ENCODE results near the gene BCKDK. TPM values are rescaled to one million over a fixed set of nuclear protein-coding genes. Genes with fewer than 3 reads are reported as not detected.
"Not testable (repeated sequence)": the region's sequence is repeated elsewhere in the genome, so short reads cannot be mapped to it uniquely, and the experiment has no call there.

The BCKDK gene
- total RNA-seq, 1 experiment from 2014 or later, result 31.2 TPM

DNA sequence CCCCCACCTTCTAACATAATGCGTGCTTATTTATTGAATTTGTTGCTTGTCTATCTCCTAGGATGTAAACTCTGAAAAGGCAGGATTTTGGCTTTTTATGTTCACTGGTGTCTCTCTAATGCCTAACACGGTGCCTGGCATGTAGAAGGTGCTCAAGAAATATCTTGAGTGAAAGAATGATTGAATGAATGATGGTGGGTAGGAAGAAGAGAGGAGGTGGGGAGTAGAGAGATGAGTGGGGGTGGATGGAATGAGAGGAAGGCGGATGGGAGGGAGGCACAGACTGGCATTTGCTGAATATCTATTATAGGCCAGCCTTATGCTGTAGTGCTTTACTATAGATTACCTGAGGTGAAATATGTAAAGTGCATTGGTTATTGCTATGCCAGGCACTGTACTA lies 39.4 kb downstream of the BCKDK start:
- H3K27me3 ChIP-seq, result no peaks in the 10 kb centered on the region; the same call in 1 of the 2 replicates
- DNase-seq, result no peak
- no peak overlapping the region for H3K27ac ChIP-seq
- H3K9me3 ChIP-seq (replicated peaks), result no peaks in the 10 kb centered on the region
- no peak overlapping the region for H3K4me3 ChIP-seq
- no peaks in the 10 kb centered on the region for H3K36me3 ChIP-seq
- no peaks in the 10 kb centered on the region for H3K4me1 ChIP-seq

DNA sequence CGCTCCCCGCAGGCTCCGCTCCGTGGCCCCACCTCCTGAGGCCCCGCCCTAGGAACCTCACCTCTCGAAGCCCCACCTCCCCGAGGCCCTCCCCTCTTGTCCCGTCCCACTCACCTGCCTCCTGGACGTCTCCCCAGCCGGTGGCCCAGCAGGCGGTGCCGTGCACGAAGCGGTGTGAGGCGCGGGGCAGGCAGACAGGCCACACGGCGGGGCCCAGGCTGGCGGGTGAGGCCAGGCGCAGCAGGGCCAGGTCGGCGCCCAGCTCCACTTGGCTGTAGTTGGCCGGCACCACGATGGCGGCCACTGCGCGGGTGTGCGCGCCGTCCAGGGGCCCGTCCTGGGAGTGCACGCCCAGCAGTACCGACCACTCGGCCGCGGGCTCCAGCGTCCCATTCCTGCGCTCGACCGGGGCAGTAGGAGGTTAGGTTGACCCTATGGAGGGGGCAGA lies 40.1 kb downstream of the BCKDK start:
- no peaks in the 10 kb centered on the region for H3K9me3 ChIP-seq (replicated peaks)
- no peaks in the 10 kb centered on the region for H3K4me1 ChIP-seq
- no peak for DNase-seq
- H3K36me3 ChIP-seq, result no peaks in the 10 kb centered on the region
- H3K27ac ChIP-seq, result no peak overlapping the region
- no peak overlapping the region for H3K4me3 ChIP-seq
- H3K27me3 ChIP-seq, result no peaks in the 10 kb centered on the region; the same call in 1 of the 2 replicates

DNA sequence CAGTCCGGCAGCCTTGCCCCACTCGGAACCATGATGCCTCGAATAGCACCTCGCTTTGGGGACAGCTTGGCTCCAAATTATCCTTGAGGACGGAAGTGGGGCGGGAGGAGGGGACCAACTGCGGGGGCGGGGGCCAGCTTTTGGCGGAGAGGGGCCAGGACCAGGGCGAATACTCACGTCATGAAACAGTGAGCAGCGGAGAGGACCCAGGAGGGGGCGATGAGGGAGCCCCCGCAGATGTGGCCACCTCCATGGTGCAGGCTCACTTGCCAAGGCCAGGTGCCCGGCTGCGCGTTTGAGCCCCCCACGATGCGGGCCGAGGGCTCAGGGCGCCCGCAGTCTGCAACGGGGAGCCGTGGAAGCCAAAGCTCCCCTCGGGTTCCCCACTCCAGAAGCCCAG lies 40.7 kb downstream of the BCKDK start:
- Histone ChIP-seq H3K4me1 (no peaks in the 10 kb centered on the region), H3K27ac (no peak overlapping the region), H3K27me3 (no peaks in the 10 kb centered on the region; the same call in 1 of the 2 replicates), H3K36me3 (no peaks in the 10 kb centered on the region), H3K4me3 (no peak overlapping the region), H3K9me3 (replicated peaks) (no peaks in the 10 kb centered on the region)
- no peak for DNase-seq

DNA sequence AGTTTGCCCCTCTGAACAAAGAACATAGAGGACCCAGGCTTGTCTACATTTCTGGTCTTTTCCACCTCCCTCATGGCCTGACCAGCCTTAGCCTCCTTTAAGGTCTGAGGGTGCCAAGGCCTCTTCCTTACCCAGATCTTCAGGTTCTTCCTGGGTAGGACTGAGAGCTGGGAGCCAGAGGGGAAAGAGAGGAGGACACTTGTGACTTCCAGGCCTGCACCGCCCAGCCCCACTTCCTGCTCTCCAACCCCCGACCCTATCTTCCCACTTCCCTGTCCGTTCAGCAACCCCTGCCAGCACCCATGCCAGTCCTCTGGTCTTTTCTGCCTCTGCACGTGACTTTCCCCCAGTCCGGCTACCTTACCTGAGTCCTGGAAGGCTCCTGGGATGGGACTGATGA lies 41.1 kb downstream of the BCKDK start:
- Histone ChIP-seq H3K27ac (no peak overlapping the region), H3K27me3 (no peaks in the 10 kb centered on the region; the same call in 1 of the 2 replicates), H3K4me3 (no peak overlapping the region), H3K4me1 (no peaks in the 10 kb centered on the region), H3K9me3 (replicated peaks) (no peaks in the 10 kb centered on the region), H3K36me3 (no peaks in the 10 kb centered on the region)
- no peak for DNase-seq

DNA sequence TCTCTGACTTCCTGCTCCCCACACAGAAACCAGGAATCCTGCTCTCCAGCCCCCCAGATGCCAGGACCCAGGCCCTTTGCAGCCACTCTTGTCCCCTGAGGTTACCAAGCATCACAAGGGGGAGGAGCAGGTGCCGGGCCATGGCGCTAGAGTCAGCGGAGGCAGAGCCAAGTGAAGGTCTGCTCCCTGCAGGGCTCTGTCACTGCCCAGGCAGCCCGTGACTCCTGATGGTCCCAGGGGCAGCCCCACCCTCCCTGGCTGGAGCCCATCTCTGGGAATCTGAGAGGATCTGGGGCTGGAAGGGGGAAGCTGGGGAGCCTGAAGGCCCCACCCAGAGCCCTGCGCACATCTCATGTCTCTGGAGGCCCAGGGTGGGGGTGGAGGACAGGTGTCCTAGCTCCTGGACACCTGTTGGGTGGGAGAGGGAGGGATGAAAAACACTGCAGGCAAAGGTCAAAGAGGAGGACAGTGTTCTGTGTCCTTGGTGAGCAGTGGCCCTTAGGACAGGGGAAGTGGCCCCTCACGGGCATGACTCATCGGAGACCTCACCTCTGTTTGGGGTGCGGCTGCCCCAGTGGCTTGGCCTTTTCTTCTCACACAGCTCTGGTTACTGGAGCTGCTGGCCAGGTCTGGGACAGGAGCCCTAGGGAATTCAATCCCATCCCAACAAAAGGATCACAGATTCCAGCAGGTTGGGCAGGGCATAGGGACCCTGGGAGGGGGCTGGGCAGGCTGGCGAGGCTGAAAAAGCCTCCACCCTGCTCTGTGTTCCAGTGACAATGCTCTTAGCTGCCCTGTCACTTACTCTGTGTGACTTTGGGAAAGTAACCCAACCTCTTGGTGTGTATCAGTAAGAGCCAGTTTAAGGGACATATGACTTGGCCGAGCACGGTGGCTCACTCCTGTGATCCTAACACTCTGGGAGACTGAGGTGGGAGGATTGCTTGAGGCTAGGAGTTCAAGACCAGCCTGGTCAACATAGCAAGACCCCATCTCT lies 42.0 kb downstream of the BCKDK start, which contains the start of gene PRSS36:
PRSS36 (minus strand) TSS at position 173 of the 997 bp plus-strand sequence; CDS start at position 142, 31 bp downstream.
- DNase-seq, result no peak
- no peak within 1 kb of the TSS for H3K4me3 ChIP-seq
- H3K9me3 ChIP-seq (replicated peaks), result no peaks in the 10 kb centered on the region
- H3K27ac ChIP-seq, result no peak within 1 kb of the TSS
- H3K27me3 ChIP-seq, result no peaks in the 10 kb centered on the region; the same call in 1 of the 2 replicates
- no peaks in the 10 kb centered on the region for H3K36me3 ChIP-seq
- no peaks in the 10 kb centered on the region for H3K4me1 ChIP-seq

DNA sequence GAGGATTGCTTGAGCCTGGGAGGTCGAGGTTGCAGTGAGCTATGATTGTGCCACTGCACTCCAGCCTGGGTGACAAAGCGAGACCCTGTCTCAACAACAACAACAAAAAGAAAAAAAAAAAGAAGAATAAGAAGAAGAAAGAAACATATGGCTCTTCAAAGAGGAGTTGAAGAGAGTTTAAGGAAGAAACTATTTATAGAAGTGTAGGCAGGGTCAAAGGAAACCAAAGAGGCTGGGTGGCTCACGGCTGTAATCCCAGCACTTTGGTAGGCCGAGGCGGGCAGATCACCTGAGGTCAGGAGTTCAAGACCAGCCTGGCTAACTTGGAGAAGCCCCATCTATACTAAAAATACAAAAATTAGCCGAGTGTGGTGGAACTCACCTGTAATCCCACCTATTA lies 42.8 kb downstream of the BCKDK start:
- H3K27me3 ChIP-seq, H3K4me1 ChIP-seq: not testable (repeated sequence)

DNA sequence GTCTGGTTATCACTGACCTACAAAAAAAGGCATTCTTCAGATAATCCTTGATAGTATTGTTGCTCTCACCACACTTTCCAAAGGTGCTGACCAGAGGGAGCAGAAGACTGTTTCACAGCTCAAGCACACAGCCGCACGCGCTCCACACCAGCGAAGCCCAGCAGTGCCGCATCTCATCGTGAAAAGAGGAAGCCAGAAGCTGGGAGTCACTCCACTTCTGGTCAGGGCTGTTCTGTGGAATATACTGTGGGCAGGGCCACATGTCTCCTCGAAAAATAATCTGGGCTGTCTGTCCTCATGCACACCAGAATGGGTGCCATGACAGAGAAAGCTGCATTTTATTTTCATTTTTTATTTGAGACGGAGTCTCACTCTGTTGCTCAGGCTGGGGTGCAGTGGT lies 49.0 kb downstream of the BCKDK start:
- H3K9me3 ChIP-seq (replicated peaks), result no peaks in the 10 kb centered on the region
- no peaks in the 10 kb centered on the region for H3K36me3 ChIP-seq
- H3K4me3 ChIP-seq, result no peak overlapping the region
- H3K4me1 ChIP-seq, result no peaks in the 10 kb centered on the region
- no peak for DNase-seq
- H3K27me3 ChIP-seq, result peaks cover 4% of the 10 kb centered on the region; the same call in 1 of the 2 replicates
- no peak overlapping the region for H3K27ac ChIP-seq

More for the DNA sequence above, 42.8 kb downstream of the BCKDK start:
- H3K4me3 ChIP-seq; H3K36me3 ChIP-seq; H3K9me3 ChIP-seq (replicated peaks); DNase-seq; H3K27ac ChIP-seq: not testable (repeated sequence)

Other genes with a start within 250 kb of the BCKDK start
- 28.1 and 30.3 TPM in 2 replicates for gene BCL7C, start 214.3 kb upstream of the BCKDK start, total RNA-seq (2014; rRNA removed; shearing (Covaris generic))
- gene CTF1, start 211.8 kb upstream of the BCKDK start, total RNA-seq (2014; rRNA removed; shearing (Covaris generic)), result 1.3 and 1.4 TPM in 2 replicates
- 14.2 and 14.4 TPM in 2 replicates for gene FBXL19, start 184.8 kb upstream of the BCKDK start, total RNA-seq (2014; rRNA removed; shearing (Covaris generic))
- gene ORAI3, start 159.3 kb upstream of the BCKDK start, total RNA-seq (2014; rRNA removed; shearing (Covaris generic)), result 4.0 and 7.0 TPM in 2 replicates
- gene SETD1A, start 150.6 kb upstream of the BCKDK start, total RNA-seq (2014; rRNA removed; shearing (Covaris generic)), result 8.9 TPM in 2 replicates
- 2.6 and 3.4 TPM in 2 replicates for gene HSD3B7, start 123.2 kb upstream of the BCKDK start, total RNA-seq (2014; rRNA removed; shearing (Covaris generic))
- gene STX1B, start 97.7 kb upstream of the BCKDK start, total RNA-seq (2014; rRNA removed; shearing (Covaris generic)), result 0.94 and 1.4 TPM in 2 replicates
- 22.6 and 23.9 TPM in 2 replicates for gene STX4, start 74.8 kb upstream of the BCKDK start, total RNA-seq (2014; rRNA removed; shearing (Covaris generic))
- 21.5 and 21.8 TPM in 2 replicates for gene ZNF668, start 34.1 kb upstream of the BCKDK start, total RNA-seq (2014; rRNA removed; shearing (Covaris generic))
- gene ZNF646, start 34.0 kb upstream of the BCKDK start, total RNA-seq (2014; rRNA removed; shearing (Covaris generic)), result 20.3 and 26.4 TPM in 2 replicates
- gene PRSS53, start 19.4 kb upstream of the BCKDK start, total RNA-seq (2014; rRNA removed; shearing (Covaris generic)), result 2.8 and 4.3 TPM in 2 replicates
- 145 and 149 TPM in 2 replicates for gene VKORC1, start 13.6 kb upstream of the BCKDK start, total RNA-seq (2014; rRNA removed; shearing (Covaris generic))
- 38.0 and 42.6 TPM in 2 replicates for gene KAT8, start 9.3 kb downstream of the BCKDK start, total RNA-seq (2014; rRNA removed; shearing (Covaris generic))
- gene PRSS8, start 27.3 kb downstream of the BCKDK start, total RNA-seq (2014; rRNA removed; shearing (Covaris generic)), result not detected in 2 replicates
- 0.43 and 0.51 TPM in 2 replicates for gene PRSS36, start 41.7 kb downstream of the BCKDK start, total RNA-seq (2014; rRNA removed; shearing (Covaris generic))
- gene FUS, start 71.8 kb downstream of the BCKDK start, total RNA-seq (2014; rRNA removed; shearing (Covaris generic)), result 92.1 and 111 TPM in 2 replicates
- gene PYCARD, start 94.4 kb downstream of the BCKDK start, total RNA-seq (2014; rRNA removed; shearing (Covaris generic)), result not detected in 2 replicates
- gene TRIM72, start 105.7 kb downstream of the BCKDK start, total RNA-seq (2014; rRNA removed; shearing (Covaris generic)), result 32.5 and 33.7 TPM in 2 replicates
- not detected in 2 replicates for gene PYDC1, start 108.7 kb downstream of the BCKDK start, total RNA-seq (2014; rRNA removed; shearing (Covaris generic))
- gene ITGAM, start 151.6 kb downstream of the BCKDK start, total RNA-seq (2014; rRNA removed; shearing (Covaris generic)), result not detected in 2 replicates
- gene ITGAX, start 246.8 kb downstream of the BCKDK start, total RNA-seq (2014; rRNA removed; shearing (Covaris generic)), result not detected in 2 replicates